Panc1 (cell line): ENCODE data around the gene NR6A1. TPM values are rescaled to one million over a fixed set of nuclear protein-coding genes. Genes with fewer than 3 reads are reported as not detected.

ENCODE experiments used
- ATAC-seq: fragments of 200-7000 bp; cut with Tn5 transposase; 2 replicates; pipeline ENCODE4 v1.9.1; 2020; ENCODE audit warnings: mild to moderate bottlenecking, moderate library complexity
- BruUV-seq: library from RNA; stranded (reverse); fragments of 400-500 nt; replicated peaks from 2 replicates; lab custom pipeline; 2021; lab: Mats Ljungman, UMichigan
- CTCF ChIA-PET: fragments of 300-600 bp; sonication (Branson Sonifier 250); formaldehyde crosslinking; loops from one replicate; lab custom pipeline; 2022; ENCODE audit warnings: antibody characterized with exemption; lab: Charles Lee
- POLR2A ChIA-PET: fragments of 300-600 bp; sonication (Branson Sonifier 250); formaldehyde crosslinking; loops from one replicate; lab custom pipeline; 2022; ENCODE audit warnings: antibody characterized with exemption; lab: Charles Lee
- DNase-seq: peaks from one replicate; pipeline ENCODE4 v3.0.0-alpha.2; 2010; ENCODE audit warnings: low read depth, low spot score
- H3K27ac ChIP-seq: 2 replicates; pipeline ENCODE4 v1.5.1; 2011; ENCODE audit warnings: mild to moderate bottlenecking, low read length, inconsistent platforms
- H3K27me3 ChIP-seq: fragments of 200-500 bp; sonication (Bioruptor generic); 2 replicates; pipeline ENCODE4 v1.6.0; 2014; ENCODE audit warnings: low read length, inconsistent platforms; ENCODE audit not compliant: control insufficient read depth, insufficient read depth
- H3K36me3 ChIP-seq: fragments of 200-500 bp; sonication (Bioruptor generic); 2 replicates; pipeline ENCODE4 v1.5.1; 2014; ENCODE audit warnings: inconsistent platforms, mild to moderate bottlenecking, low read length, moderate library complexity; ENCODE audit not compliant: control insufficient read depth, insufficient read depth
- H3K4me1 ChIP-seq: 2 replicates; pipeline ENCODE4 v1.5.1; 2011; ENCODE audit warnings: inconsistent platforms, mild to moderate bottlenecking, low read length, moderate library complexity; ENCODE audit not compliant: control insufficient read depth, insufficient read depth
- H3K4me3 ChIP-seq, 2 experiments: 2 replicates each; pipeline ENCODE4 v1.5.1; 2011 to 2012; ENCODE audit warnings: low read depth in 2 of 2, low read length in 2 of 2, mild to moderate bottlenecking in 2 of 2, inconsistent platforms in 1 of 2, moderate library complexity in 1 of 2
- H3K9me3 ChIP-seq: fragments of 200-500 bp; sonication (Bioruptor generic); 2 replicates; pipeline ENCODE4 v1.5.1; 2014; ENCODE audit warnings: low read depth, mild to moderate bottlenecking, inconsistent platforms, low read length, moderate library complexity; ENCODE audit not compliant: control insufficient read depth, insufficient read depth
- CTCF ChIP-seq: fragments of 450-650 bp; IDR thresholded peaks from 2 replicates; pipeline ENCODE4 v1.5.1; 2017; ENCODE audit warnings: mild to moderate bottlenecking
- POLR2AphosphoS5 ChIP-seq: IDR thresholded peaks from 2 replicates; pipeline ENCODE4 v1.6.1; 2012; ENCODE audit warnings: mild to moderate bottlenecking, low read depth, low read length, moderate library complexity
- REST ChIP-seq, 2 experiments: IDR thresholded peaks; 2 replicates each; pipeline ENCODE4 v1.6.1; 2011 to 2012; ENCODE audit warnings: low read depth in 2 of 2, control low read depth in 1 of 2, low read length in 1 of 2, mild to moderate bottlenecking in 1 of 2, moderate library complexity in 1 of 2; ENCODE audit not compliant: insufficient read depth in 1 of 2
- SIN3A ChIP-seq: IDR thresholded peaks from 2 replicates; pipeline ENCODE4 v1.6.1; 2012; ENCODE audit warnings: low read depth, mild to moderate bottlenecking, low read length, moderate library complexity, borderline replicate concordance; ENCODE audit not compliant: insufficient read depth
- TCF7L2 ChIP-seq: IDR thresholded peaks from 2 replicates; pipeline ENCODE4 v1.6.1; 2011; ENCODE audit warnings: mild to moderate bottlenecking, low read depth, low read length, inconsistent platforms
- in situ Hi-C: cut with HindIII; loops from 2 replicates; pipeline ENCODE4 v1.10.0; 2016; ENCODE audit warnings: low sequenced_read_pairs, low pct_unique_long_range_greater_than_20kb
- intact Hi-C: fragments of 100-400 bp; cut with micrococcal nuclease; formaldehyde crosslinking; loops from one replicate; pipeline ENCODE4 v1.10.0; 2022; ENCODE audit not compliant: unreplicated experiment
- total RNA-seq: library from RNA; stranded (reverse); gene quantifications from one replicate; pipeline ENCODE4 v1.2.1, GENCODE V29; 2021; ENCODE audit not compliant: unreplicated experiment

NR6A1 gene
- total RNA-seq, 1 experiment from 2014 or later = 7.6 TPM

- no peak for DNase-seq
- TF ChIP-seq REST (IDR thresholded peaks at IDR 0.05; ENCODE audit: insufficient read depth in 1 of 2, low read depth in 2 of 2, low read length in 1 of 2) (no peak), POLR2AphosphoS5 (no peak), SIN3A (no peak), TCF7L2 (no peak), CTCF (no peak)
- no peak for ATAC-seq
- Histone ChIP-seq H3K4me1 (no peaks in the 10 kb centered on the region), H3K27ac (no peak overlapping the region), H3K27me3 (no peaks in the 10 kb centered on the region), H3K4me3 (no peak overlapping the region), H3K9me3 (no peaks in the 10 kb centered on the region), H3K36me3 (no peaks in the 10 kb centered on the region)
- BruUV-seq = no TSS peak
- ChIA-PET POLR2A (no interaction called here), CTCF (no interaction called here)
- in situ Hi-C loops (no loop called here), intact Hi-C loops (no loop called here)
These were observed 300.4 kb downstream of the NR6A1 start for GRCh38 chr9:124470726-124471125.

GRCh38 chr9:124470306-124470705, 300.8 kb downstream of the NR6A1 start:
- no peaks in the 10 kb centered on the region for H3K36me3 ChIP-seq

More at GRCh38 chr9:124470306-124470705, 300.8 kb downstream of the NR6A1 start:
- CTCF ChIA-PET = no interaction called here
- H3K9me3 ChIP-seq = no peaks in the 10 kb centered on the region
- in situ Hi-C loops (no loop called here), intact Hi-C loops (no loop called here)
- ATAC-seq (no peak), DNase-seq (no peak)
- no peaks in the 10 kb centered on the region for H3K27me3 ChIP-seq
- H3K4me3 ChIP-seq = no peak overlapping the region
- no peak for TF ChIP-seq REST (IDR thresholded peaks at IDR 0.05; ENCODE audit: insufficient read depth in 1 of 2, low read depth in 2 of 2, low read length in 1 of 2)
- no peak for TF ChIP-seq SIN3A
- no peak for TF ChIP-seq POLR2AphosphoS5
- TF ChIP-seq CTCF = no peak
- no peak for TF ChIP-seq TCF7L2
- POLR2A ChIA-PET = interaction anchor here (0.5 kb wide), 1 partner anchor 26 kb away, joined by 12 read pairs; no protein-coding TSS in a partner anchor
- no peaks in the 10 kb centered on the region for H3K4me1 ChIP-seq
- no TSS peak for BruUV-seq
- no peak overlapping the region for H3K27ac ChIP-seq
